ENCODE data around the gene CLIC4. TPM values are rescaled to one million over a fixed set of nuclear protein-coding genes. Genes with fewer than 3 reads are reported as not detected.

CLIC4 gene
- total and polyA plus RNA-seq, 9 of the 15 experiments (the other 6 are each of a cell fraction or from before 2014, with no cell fraction given): 16.0 to 67.5 (median 38.4) TPM

GRCh38 chr1:24886241-24886640 is 141.0 kb downstream of the CLIC4 start (continued):
- no peak for TF ChIP-seq JUNB (CRISPR knock-in tag; conservative IDR thresholded peaks at IDR 0.05)

- intact Hi-C loops (cut with micrococcal nuclease): no loop called here
- no peak for ATAC-seq
- TF ChIP-seq ZC3H11A (IDR thresholded peaks at IDR 0.05; ENCODE audit: low read depth, low read length) (no peak), NR4A1 (CRISPR knock-in tag; IDR thresholded peaks at IDR 0.05) (no peak), NR4A1 (tag; IDR thresholded peaks at IDR 0.05) (no peak), TBP (optimal IDR thresholded peaks at IDR 0.05; ENCODE audit: low read depth, low read length) (peak; percentile 72), ZNF12 (CRISPR knock-in tag; IDR thresholded peaks at IDR 0.05) (no peak), POLR2AphosphoS2 (IDR thresholded peaks at IDR 0.05; ENCODE audit: low read length) (no peak), RBM17 (IDR thresholded peaks at IDR 0.05; ENCODE audit: borderline replicate concordance, low read depth, low read length) (no peak), POLR2A (conservative IDR thresholded peaks at IDR 0.05) (peak; percentile 58; the same call in 1 of the 2 replicates), MCM5 (IDR thresholded peaks at IDR 0.05; ENCODE audit: low read depth) (no peak), TAF1 (IDR thresholded peaks at IDR 0.05; ENCODE audit: control insufficient read depth, extremely low read depth, insufficient read depth, low read length, severe bottlenecking) (no peak), KDM5B (IDR thresholded peaks at IDR 0.05; ENCODE audit: insufficient replicate concordance, low read depth, low read length) (no peak), RERE (CRISPR knock-in tag; IDR thresholded peaks at IDR 0.05; ENCODE audit: borderline replicate concordance) (no peak), SMC3 (conservative IDR thresholded peaks at IDR 0.05; ENCODE audit: insufficient read depth, low read depth, low read length) (no peak)
These were observed 143.1 kb downstream of the CLIC4 start for GRCh38 chr1:24888061-24888970.

More at GRCh38 chr1:24888061-24888970, 143.1 kb downstream of the CLIC4 start:
- Histone ChIP-seq H3K79me2 (ENCODE audit: control insufficient read depth, insufficient read depth, low read length) (no peaks in the 10 kb centered on the region), H3K9ac (ENCODE audit: insufficient read depth in 1 of 2, low read depth in 2 of 2, low read length in 2 of 2) (no peak overlapping the region), H3K9me1 (ENCODE audit: control insufficient read depth, insufficient read depth, low read length) (no peaks in the 10 kb centered on the region), H4K20me1 (replicated peaks; ENCODE audit: control insufficient read depth, insufficient read depth, low read length) (no peaks in the 10 kb centered on the region), H3K36me3 (ENCODE audit: control insufficient read depth, insufficient read depth, low read length) (no peaks in the 10 kb centered on the region), H3K4me3 (no peak overlapping the region), H3K4me2 (ENCODE audit: insufficient read depth, low read length) (no peak overlapping the region), H3K9me3 (replicated peaks; ENCODE audit: control insufficient read depth, insufficient read depth, low read depth, low read length) (0 out of 2 replicates have a peak, but pooled peaks cover 3% of the 10 kb centered on the region), H3K27ac (ENCODE audit: extremely low read depth, low read depth, low read length) (no peak overlapping the region), H2AFZ (ENCODE audit: low read depth, low read length) (no peak overlapping the region), H3K27me3 (ENCODE audit: control insufficient read depth in 2 of 2, insufficient read depth in 2 of 2, low read length in 2 of 2) (peaks cover 0 to 7% of the 10 kb centered on the region in 2 experiments; a peak in 2 of 5 replicates), H3K4me1 (replicated peaks in 1 of 2; ENCODE audit: control insufficient read depth in 2 of 2, insufficient read depth in 2 of 2, low read length in 2 of 2) (no peaks in the 10 kb centered on the region; a peak in 1 of 5 replicates)
- WGBS (ENCODE audit: insufficient coverage, low coverage, missing lambda C conversion rate): 6% methylated on average over 9 of the region's 9 CpGs
- POLR2A ChIA-PET: interaction anchor here (0.6 to 1.3 kb wide), 2 partner anchors 15 to 37 kb away, joined by 3 to 5 read pairs; no protein-coding TSS in a partner anchor
- no TSS peak for BruUV-seq (replicated peaks)
- CTCF ChIA-PET (ENCODE audit: low intra/inter-chr PET ratio): no interaction called here
- FAIRE-seq: no peak
- DNase-seq (ENCODE audit: extremely low read depth in 1 of 4, low spot score in 3 of 4): peak in 1 of 4 experiments; percentile 4
- in situ Hi-C loops (cut with MboI): no loop called here

All from K562 (cell line).